Activated CD4-positive, alpha-beta memory T cell treated with anti-CD3 and anti-CD28 coated beads, Interleukin-2, amount 10 ng/mL, durations not matched to agents 7 days and 5 days (primary cell): ENCODE data around the gene ADAMTSL3. TPM values are rescaled to one million over a fixed set of nuclear protein-coding genes. Genes with fewer than 3 reads are reported as not detected.
"Not testable (repeated sequence)": the region's sequence is repeated elsewhere in the genome, so short reads cannot be mapped to it uniquely, and the experiment has no call there.

Experiments
- CTCF ChIA-PET: fragments of 350-600 bp; sonication (Branson Sonifier 250); formaldehyde crosslinking; loops from one replicate; lab custom pipeline; 2021; ENCODE audit warnings: antibody characterized with exemption, inconsistent platforms; lab: Charles Lee
- POLR2A ChIA-PET: fragments of 350-600 bp; sonication (Branson Sonifier 250); formaldehyde crosslinking; loops from one replicate; lab custom pipeline; 2021; ENCODE audit warnings: antibody characterized with exemption; lab: Charles Lee
- DNase-seq: peaks from one replicate; pipeline ENCODE4 v3.0.0-alpha.2; 2020
- H3K27ac Mint-ChIP-seq: one replicate; pipeline ENCODE4 v1.8.0; 2021; ENCODE audit warnings: mild to moderate bottlenecking, mixed read lengths
- H3K27me3 Mint-ChIP-seq: one replicate; pipeline ENCODE4 v1.8.0; 2021; ENCODE audit warnings: mixed read lengths
- H3K36me3 Mint-ChIP-seq: one replicate; pipeline ENCODE4 v1.8.0; 2021; ENCODE audit warnings: low read depth, mixed read lengths
- H3K4me1 Mint-ChIP-seq: one replicate; pipeline ENCODE4 v1.8.0; 2021; ENCODE audit warnings: mixed read lengths
- H3K4me3 Mint-ChIP-seq: one replicate; pipeline ENCODE4 v1.8.0; 2021; ENCODE audit warnings: mild to moderate bottlenecking, mixed read lengths
- H3K9me3 Mint-ChIP-seq: one replicate; pipeline ENCODE4 v1.8.0; 2021; ENCODE audit warnings: mixed read lengths
- total RNA-seq, 2 experiments: library from RNA; stranded (reverse); gene quantifications; one replicate each; pipeline ENCODE4 v1.2.3, GENCODE V29; 2021

ADAMTSL3 gene
- total RNA-seq, 2 experiments from 2014 or later, result not detected

DNA sequence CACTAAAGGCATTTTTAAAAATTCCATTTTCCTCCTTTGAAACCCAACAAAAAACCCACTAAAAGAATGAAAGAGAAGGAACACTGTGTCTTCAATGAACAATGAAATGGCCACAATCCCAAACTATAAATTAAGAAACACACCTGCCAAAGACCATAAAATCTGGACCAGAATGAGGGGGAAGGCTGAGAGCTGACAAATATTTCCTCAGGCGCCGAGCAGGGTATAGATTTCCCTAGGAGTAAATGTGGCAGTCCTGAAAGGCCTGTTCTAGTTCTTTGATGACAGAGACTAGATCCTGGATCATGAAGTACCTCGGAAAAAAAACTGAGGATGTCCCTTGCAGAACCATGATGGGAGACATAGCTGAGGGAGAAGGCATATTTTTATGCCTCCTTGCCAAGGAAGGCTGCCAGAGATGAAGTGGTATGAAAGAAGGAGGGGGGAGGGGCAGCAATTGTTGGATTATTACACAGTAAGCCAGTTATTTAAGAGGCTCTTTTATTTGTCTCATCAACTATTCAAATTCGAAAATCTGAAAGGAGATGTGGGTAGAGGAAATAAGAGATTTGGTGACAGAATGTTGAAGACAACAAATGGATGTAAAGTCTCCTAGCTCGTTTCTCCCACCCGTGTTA, 306.4 kb downstream of the ADAMTSL3 start:
- Mint-ChIP-seq H3K9me3 (no peaks in the 10 kb centered on the region), H3K27me3 (no peaks in the 10 kb centered on the region), H3K36me3 (no peaks in the 10 kb centered on the region), H3K27ac (no peak overlapping the region), H3K4me1 (no peaks in the 10 kb centered on the region), H3K4me3 (no peak overlapping the region)
- DNase-seq, result no peak
- CTCF ChIA-PET, result interaction anchor here (0.6 kb wide), 1 partner anchor 136 kb away, joined by 3 read pairs; no protein-coding TSS in a partner anchor
- POLR2A ChIA-PET, result no interaction called here

DNA sequence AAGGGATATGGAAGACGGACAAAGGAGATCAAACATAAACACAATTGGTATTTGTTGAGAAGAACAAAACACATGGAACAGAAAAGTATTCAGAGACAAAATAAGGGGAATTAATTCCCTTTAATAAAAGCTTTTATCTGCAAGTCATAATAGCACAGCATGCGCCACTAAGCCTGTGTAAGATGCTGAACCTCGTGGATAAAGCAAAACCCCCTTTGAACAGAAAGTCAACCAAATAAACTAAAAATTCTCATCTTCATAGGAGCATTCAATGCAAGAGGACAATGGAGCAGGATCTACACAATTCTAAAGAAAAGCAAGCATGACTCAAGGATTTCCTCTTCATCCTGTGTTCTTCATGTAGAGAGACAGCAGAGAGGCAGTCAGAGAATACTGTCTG, 307.4 kb downstream of the ADAMTSL3 start:
- CTCF ChIA-PET, result no interaction called here
- POLR2A ChIA-PET, result no interaction called here
- H3K9me3 Mint-ChIP-seq, result peaks cover 2% of the 10 kb centered on the region
- no peak for DNase-seq
- H3K27ac Mint-ChIP-seq, result no peak overlapping the region
- H3K4me3 Mint-ChIP-seq, result no peak overlapping the region
- H3K27me3 Mint-ChIP-seq, result no peaks in the 10 kb centered on the region
- H3K36me3 Mint-ChIP-seq, result no peaks in the 10 kb centered on the region
- no peaks in the 10 kb centered on the region for H3K4me1 Mint-ChIP-seq

DNA sequence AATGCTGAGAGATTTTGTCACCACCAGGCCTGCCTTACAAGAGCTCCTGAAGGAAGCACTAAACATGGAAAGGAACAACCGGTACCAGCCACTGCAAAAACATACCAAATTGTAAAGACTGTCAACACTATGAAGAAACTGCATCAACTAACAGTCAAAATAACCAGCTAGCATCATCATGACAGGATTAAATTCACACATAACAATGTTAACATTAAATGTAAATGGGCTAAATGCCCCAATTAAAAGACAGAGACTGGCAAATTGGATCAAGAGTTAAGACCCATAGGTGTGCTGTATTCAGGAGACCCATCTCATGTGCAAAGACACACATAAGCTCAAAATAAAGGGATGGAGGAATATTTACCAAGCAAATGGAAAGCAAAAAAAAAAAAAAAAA, 311.0 kb downstream of the ADAMTSL3 start:
- H3K27ac Mint-ChIP-seq, DNase-seq, H3K4me1 Mint-ChIP-seq, H3K9me3 Mint-ChIP-seq, H3K4me3 Mint-ChIP-seq, CTCF ChIA-PET, H3K36me3 Mint-ChIP-seq, POLR2A ChIA-PET, H3K27me3 Mint-ChIP-seq: not testable (repeated sequence)

DNA sequence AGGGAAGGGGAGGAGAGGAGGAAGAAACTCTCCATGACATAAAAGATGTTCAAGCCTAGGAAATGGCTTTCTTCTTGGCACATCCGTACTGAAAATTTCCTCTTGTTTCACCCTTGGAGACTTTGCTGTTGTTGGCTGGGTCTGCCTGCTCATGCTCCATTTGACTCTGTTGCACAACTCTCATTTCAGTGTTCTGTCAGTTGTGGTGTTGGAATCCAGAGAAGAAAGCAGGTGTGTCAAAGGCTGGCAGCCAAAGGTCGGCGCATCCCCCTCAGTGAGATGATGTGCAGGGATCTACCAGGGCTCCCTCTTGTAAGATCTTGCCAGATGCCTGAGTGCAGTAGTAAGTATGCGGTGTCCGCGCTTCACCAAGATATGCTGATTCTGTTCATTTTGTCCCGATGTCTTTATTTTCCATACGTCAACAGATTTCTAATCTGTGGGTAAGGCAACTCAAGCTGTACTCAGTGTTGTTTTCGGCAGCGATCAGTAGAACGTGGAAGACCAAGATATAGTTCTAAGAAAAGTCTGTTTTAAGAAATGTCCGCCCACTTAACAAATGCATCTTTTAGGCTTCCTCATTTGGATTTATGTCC, 316.5 kb downstream of the ADAMTSL3 start:
- H3K4me1 Mint-ChIP-seq, result no peaks in the 10 kb centered on the region
- CTCF ChIA-PET, result no interaction called here
- H3K27ac Mint-ChIP-seq, result no peak overlapping the region

DNA sequence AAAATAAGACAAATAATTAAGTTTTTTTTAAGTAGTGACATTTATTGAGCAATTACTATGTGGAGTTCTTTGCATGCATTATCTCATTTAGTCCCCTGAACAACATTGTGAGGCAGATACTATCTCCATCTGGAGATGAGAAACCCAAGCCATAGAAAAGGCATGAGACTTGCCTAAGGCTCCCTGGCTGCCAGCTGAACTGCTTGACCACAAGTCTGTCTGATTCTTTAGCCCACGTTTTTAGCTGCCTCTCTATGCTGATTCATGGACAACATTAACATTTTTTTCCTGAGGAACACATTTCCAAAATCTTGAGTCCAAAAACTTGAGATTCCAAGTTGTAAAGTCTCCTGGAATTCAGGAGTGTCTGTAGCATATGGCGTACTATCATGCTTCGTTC, 318.1 kb downstream of the ADAMTSL3 start:
- POLR2A ChIA-PET, result no interaction called here
- no peak for DNase-seq
- Mint-ChIP-seq H3K27me3 (no peaks in the 10 kb centered on the region), H3K36me3 (no peaks in the 10 kb centered on the region), H3K27ac (no peak overlapping the region), H3K4me1 (no peaks in the 10 kb centered on the region), H3K9me3 (peaks cover 4% of the 10 kb centered on the region), H3K4me3 (no peak overlapping the region)
- CTCF ChIA-PET, result no interaction called here

More for the DNA sequence above, 316.5 kb downstream of the ADAMTSL3 start:
- peaks cover 2% of the 10 kb centered on the region for H3K9me3 Mint-ChIP-seq
- H3K27me3 Mint-ChIP-seq, result no peaks in the 10 kb centered on the region
- no peak overlapping the region for H3K4me3 Mint-ChIP-seq
- no peaks in the 10 kb centered on the region for H3K36me3 Mint-ChIP-seq
- POLR2A ChIA-PET, result no interaction called here
- DNase-seq, result no peak

DNA sequence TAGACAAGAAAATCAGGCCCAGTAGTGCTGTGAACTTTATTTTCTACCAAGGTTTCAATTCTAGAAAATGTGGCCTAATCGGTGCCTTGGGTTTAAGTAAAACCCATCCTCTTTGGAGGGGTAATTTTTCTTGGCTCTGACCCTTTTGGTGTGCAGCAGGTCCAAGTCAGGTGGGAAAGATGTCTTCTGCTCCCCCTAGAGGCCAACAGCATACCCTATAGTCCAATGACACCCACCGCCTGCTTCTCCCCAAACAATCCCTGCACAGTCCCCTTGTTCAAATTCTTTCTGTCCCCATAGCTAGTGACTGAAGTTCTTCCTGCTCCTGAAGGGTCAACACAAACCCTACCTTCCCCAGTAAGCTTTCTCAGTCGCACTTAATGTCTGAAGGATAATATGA, 319.9 kb downstream of the ADAMTSL3 start:
- Mint-ChIP-seq H3K27me3 (no peaks in the 10 kb centered on the region), H3K27ac (no peak overlapping the region), H3K36me3 (no peaks in the 10 kb centered on the region), H3K9me3 (peaks cover 4% of the 10 kb centered on the region), H3K4me3 (no peak overlapping the region), H3K4me1 (no peaks in the 10 kb centered on the region)
- DNase-seq, result no peak
- ChIA-PET CTCF (interaction anchor here (1.0 kb wide), 1 partner anchor 408 kb away, joined by 4 read pairs; no protein-coding TSS in a partner anchor), POLR2A (no interaction called here)

DNA sequence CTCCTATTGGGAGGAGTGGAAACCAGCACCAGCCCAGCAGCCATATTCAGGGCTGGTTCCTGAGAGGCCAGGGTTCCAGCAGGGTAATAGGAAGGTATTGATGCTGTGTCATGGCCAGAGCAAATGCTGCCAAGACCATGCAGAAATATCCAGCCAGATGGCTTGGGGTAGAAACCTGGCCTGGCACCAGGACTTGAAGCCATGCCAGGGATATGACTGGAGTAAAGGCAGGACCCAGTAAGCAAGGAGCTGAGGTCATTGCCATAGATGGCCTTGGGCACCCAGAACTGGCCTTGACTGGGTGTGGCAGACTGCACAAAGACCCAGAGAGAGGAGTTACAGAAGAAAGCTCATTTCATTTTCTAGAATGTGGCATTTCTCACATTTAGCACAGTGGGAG, 324.1 kb downstream of the ADAMTSL3 start:
- DNase-seq, result no peak
- Mint-ChIP-seq H3K9me3 (peaks cover 4% of the 10 kb centered on the region), H3K4me1 (no peaks in the 10 kb centered on the region), H3K27ac (no peak overlapping the region), H3K27me3 (no peaks in the 10 kb centered on the region), H3K4me3 (no peak overlapping the region), H3K36me3 (no peaks in the 10 kb centered on the region)
- POLR2A ChIA-PET, result no interaction called here
- CTCF ChIA-PET, result no interaction called here

DNA sequence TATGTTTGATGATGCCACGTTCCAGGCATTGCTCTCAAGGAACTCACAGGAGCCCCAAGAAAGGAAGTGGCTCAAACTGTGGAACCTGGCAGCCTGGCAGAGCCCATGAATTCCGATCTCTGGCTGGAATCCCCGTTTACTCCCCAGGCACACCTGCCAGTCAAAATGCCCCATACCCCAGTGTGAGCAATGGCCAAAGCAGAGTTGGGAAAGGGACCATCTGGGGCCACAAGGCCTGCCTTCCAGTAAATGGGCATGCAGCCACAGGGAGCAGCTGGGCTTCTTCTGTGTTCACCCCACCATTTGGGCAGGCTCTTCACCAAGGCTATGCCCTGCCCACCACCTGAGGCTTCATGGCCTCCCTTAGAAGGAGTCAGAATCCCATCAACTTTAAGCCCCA, 324.7 kb downstream of the ADAMTSL3 start:
- Mint-ChIP-seq H3K9me3 (peaks cover 4% of the 10 kb centered on the region), H3K27me3 (no peaks in the 10 kb centered on the region), H3K4me3 (no peak overlapping the region), H3K27ac (no peak overlapping the region), H3K36me3 (no peaks in the 10 kb centered on the region), H3K4me1 (no peaks in the 10 kb centered on the region)
- ChIA-PET CTCF (no interaction called here), POLR2A (no interaction called here)
- no peak for DNase-seq

DNA sequence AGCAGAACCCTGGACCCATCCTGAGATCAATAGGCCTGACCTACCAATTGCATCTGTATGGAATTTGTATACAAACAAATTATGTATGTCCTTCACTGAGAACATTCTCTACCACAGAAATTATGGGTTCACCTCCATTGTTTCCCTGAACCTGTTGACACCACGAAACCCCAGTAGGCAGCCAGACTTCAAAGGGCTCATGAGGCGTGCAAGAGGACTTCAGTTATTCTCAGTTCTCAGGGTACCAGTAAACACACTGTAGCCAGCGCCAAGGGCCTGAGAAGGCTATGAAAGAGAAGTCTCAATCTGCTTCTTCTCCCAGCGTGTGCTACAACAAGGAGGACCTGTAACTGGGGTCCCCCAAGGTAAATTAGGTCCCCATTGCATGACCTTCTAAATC, 326.7 kb downstream of the ADAMTSL3 start:
- Mint-ChIP-seq H3K4me3 (no peak overlapping the region), H3K36me3 (no peaks in the 10 kb centered on the region), H3K4me1 (no peaks in the 10 kb centered on the region), H3K9me3 (peaks cover 4% of the 10 kb centered on the region), H3K27ac (no peak overlapping the region), H3K27me3 (no peaks in the 10 kb centered on the region)
- ChIA-PET POLR2A (no interaction called here), CTCF (no interaction called here)
- DNase-seq, result no peak

DNA sequence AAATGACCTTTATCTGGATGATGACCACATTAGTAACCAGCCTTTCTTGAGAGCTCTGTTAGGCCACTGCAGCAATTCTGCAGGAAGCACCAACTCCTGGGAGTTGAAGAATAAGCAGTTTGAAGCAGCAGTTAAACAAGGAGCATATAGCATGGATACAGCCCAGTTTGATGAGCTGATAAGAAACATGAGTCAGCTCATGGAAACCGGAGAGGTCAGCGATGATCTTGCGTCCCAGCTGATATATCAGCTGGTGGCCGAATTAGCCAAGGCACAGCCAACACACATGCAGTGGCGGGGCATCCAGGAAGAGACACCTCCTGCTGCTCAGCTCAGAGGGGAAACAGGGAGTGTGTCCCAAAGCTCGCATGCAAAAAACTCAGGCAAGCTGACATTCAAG, 328.8 kb downstream of the ADAMTSL3 start:
- no peak overlapping the region for H3K4me3 Mint-ChIP-seq
- H3K4me1 Mint-ChIP-seq, result no peaks in the 10 kb centered on the region
- no peaks in the 10 kb centered on the region for H3K9me3 Mint-ChIP-seq
- no peak overlapping the region for H3K27ac Mint-ChIP-seq
- POLR2A ChIA-PET, result no interaction called here
- no peak for DNase-seq
- H3K36me3 Mint-ChIP-seq, result no peaks in the 10 kb centered on the region
- CTCF ChIA-PET, result no interaction called here
- no peaks in the 10 kb centered on the region for H3K27me3 Mint-ChIP-seq

DNA sequence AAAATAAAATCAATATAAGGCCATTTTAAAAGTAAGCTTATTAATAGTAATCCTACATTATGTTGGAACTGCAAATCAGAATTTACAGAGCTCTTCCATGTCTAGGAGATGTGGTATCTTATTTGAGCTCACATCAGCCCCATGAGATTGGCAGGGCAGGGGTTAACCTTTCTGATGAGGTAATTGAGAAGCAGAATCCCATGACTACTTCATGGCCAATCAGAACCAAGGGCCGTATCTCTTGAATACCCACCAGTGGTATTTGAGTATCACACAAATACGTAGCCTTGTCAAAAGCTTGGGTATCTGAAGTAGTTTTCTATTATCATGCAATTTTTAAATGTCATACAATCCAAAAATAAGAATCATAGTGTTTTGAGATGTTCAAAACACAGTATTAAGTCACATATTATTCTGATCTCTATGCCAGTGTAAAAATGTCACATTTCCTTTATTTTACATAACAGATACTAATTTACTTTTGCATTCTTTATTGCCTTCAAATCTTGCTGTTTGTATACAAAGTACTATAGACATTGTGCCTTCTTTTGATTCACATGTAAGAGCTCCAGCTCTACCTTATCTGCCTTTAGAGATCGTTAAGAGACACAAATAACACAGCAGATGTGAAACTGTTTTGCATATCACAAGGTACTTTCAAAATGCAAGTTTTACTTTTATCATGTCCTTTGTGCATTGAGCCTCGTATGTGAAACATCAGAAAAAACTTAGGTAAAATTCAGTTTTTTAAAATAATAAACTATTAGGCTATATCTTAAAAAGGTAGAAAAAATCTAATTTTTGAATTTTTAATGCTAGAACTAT, 329.9 kb downstream of the ADAMTSL3 start:
- H3K36me3 Mint-ChIP-seq, result no peaks in the 10 kb centered on the region
- H3K4me3 Mint-ChIP-seq, result no peak overlapping the region
- no peaks in the 10 kb centered on the region for H3K27me3 Mint-ChIP-seq
- H3K4me1 Mint-ChIP-seq, result no peaks in the 10 kb centered on the region
- no peak overlapping the region for H3K27ac Mint-ChIP-seq
- ChIA-PET CTCF (no interaction called here), POLR2A (no interaction called here)
- H3K9me3 Mint-ChIP-seq, result no peaks in the 10 kb centered on the region
- no peak for DNase-seq

DNA sequence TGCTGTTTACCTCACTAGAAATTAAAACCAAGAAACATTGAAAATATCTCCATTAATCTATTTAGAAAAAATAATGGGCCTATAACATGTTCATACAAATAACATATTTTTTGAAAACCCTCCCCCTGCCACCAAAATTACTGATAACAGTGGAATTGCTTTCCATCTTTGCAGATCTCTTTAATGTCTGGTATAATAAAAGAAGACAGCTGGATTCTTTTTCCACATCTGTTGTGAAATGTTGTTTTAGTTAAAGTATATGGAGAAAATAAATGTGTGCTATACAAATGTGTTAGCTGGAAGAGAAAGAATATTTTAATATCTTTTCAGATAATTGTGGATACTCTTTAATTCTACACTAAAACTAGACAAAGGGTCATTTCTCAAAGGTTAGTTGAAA, 330.7 kb downstream of the ADAMTSL3 start:
- no peaks in the 10 kb centered on the region for H3K9me3 Mint-ChIP-seq
- H3K4me3 Mint-ChIP-seq, result no peak overlapping the region
- CTCF ChIA-PET, result no interaction called here
- POLR2A ChIA-PET, result no interaction called here
- H3K36me3 Mint-ChIP-seq, result no peaks in the 10 kb centered on the region
- no peaks in the 10 kb centered on the region for H3K4me1 Mint-ChIP-seq
- no peak for DNase-seq
- no peak overlapping the region for H3K27ac Mint-ChIP-seq
- no peaks in the 10 kb centered on the region for H3K27me3 Mint-ChIP-seq

DNA sequence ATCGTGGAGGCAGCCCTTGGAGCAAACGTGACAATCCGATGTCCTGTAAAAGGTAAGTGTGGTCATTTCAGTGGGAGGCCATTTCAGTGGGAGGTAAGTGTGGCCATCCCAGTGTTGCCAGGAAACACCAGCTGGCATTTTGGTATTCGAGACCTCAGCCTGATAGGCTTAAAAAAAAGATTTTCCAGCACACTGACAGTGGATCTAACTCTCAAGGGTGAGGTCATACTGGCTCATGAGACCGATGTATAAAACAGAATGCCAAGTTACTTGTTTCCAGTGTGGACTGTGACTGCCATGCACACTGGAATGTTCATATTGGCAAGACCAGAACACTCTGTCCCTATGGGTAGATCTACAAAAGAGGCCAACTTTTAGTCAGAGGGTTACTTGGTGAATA, 337.2 kb downstream of the ADAMTSL3 start:
- POLR2A ChIA-PET, result no interaction called here
- CTCF ChIA-PET, result no interaction called here
- Mint-ChIP-seq H3K4me3 (no peak overlapping the region), H3K36me3 (no peaks in the 10 kb centered on the region), H3K27ac (no peak overlapping the region), H3K9me3 (no peaks in the 10 kb centered on the region), H3K27me3 (no peaks in the 10 kb centered on the region), H3K4me1 (no peaks in the 10 kb centered on the region)
- no peak for DNase-seq
